ENCODE data around the gene GHITM.
A peak's percentile ranks its signal among the peaks of the same experiment; 100 is the strongest.

GHITM gene

GRCh38 chr10:84191106-84191505 lies 51.8 kb downstream of the GHITM start:
- Histone ChIP-seq H3K9me3 (ENCODE audit: control insufficient read depth, insufficient read depth, low read length) (no peaks in the 10 kb centered on the region), H3K4me3 (ENCODE audit: low read depth, low read length) (no peak overlapping the region), H3K9ac (ENCODE audit: low read depth, low read length) (no peak overlapping the region), H3K27ac (ENCODE audit: low read depth, low read length) (no peak overlapping the region), H3K4me1 (ENCODE audit: control insufficient read depth, insufficient read depth, low read length) (peaks cover 3% of the 10 kb centered on the region; the same call in 1 of the 2 replicates), H3K36me3 (ENCODE audit: control insufficient read depth, insufficient read depth, low read length) (no peaks in the 10 kb centered on the region), H3K27me3 (ENCODE audit: control insufficient read depth, insufficient read depth, low read length) (peaks cover 36% of the 10 kb centered on the region)

- Histone ChIP-seq H3K4me3 (ENCODE audit: low read depth, low read length) (no peak overlapping the region), H3K27me3 (ENCODE audit: control insufficient read depth, insufficient read depth, low read length) (peaks cover 48% of the 10 kb centered on the region), H3K36me3 (ENCODE audit: control insufficient read depth, insufficient read depth, low read length) (no peaks in the 10 kb centered on the region), H3K9me3 (ENCODE audit: control insufficient read depth, insufficient read depth, low read length) (no peaks in the 10 kb centered on the region), H3K9ac (ENCODE audit: low read depth, low read length) (no peak overlapping the region), H3K27ac (ENCODE audit: low read depth, low read length) (no peak overlapping the region), H3K4me1 (ENCODE audit: control insufficient read depth, insufficient read depth, low read length) (peaks cover 3% of the 10 kb centered on the region; the same call in 1 of the 2 replicates)
Measured at GRCh38 chr10:84193327-84193726, 54.0 kb downstream of the GHITM start.

DNA sequence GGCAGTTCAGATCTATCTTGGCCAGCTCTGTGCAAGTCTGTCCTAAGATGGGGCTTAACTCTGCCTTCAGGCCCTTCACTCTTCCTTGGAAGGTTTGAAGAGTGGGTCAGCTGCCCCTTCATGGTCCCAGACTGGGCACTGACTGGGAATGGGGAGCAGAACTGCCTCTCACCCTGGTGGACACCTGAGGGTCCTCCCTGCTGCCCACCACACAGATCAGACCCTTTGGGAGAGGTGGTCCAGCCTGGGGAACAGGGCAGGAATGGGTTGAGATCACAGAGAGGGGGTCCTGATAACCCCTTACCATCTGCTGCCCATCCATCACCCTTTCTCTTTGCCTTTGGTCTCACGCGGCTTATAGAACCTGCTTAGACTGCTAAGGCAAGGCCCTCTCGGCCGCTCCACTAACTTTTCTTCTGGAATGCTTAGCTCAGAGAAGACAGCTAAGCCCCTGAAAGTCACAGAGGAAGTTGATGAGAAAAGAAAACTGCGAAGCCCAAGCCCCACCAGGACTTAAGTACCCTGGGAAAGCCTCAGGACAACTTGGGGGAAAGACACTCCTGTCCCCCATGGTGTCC lies 54.6 kb downstream of the GHITM start:
- no peak overlapping the region for H3K27ac ChIP-seq (ENCODE audit: low read depth, low read length)
- no peak overlapping the region for H3K9ac ChIP-seq (ENCODE audit: low read depth, low read length)
- peaks cover 3% of the 10 kb centered on the region; the same call in 1 of the 2 replicates for H3K4me1 ChIP-seq (ENCODE audit: control insufficient read depth, insufficient read depth, low read length)
- H3K4me3 ChIP-seq (ENCODE audit: low read depth, low read length): peak overlapping the region; percentile 74
- no peaks in the 10 kb centered on the region for H3K9me3 ChIP-seq (ENCODE audit: control insufficient read depth, insufficient read depth, low read length)
- H3K36me3 ChIP-seq (ENCODE audit: control insufficient read depth, insufficient read depth, low read length): no peaks in the 10 kb centered on the region
- H3K27me3 ChIP-seq (ENCODE audit: control insufficient read depth, insufficient read depth, low read length): peaks cover 48% of the 10 kb centered on the region

- Histone ChIP-seq H3K27me3 (ENCODE audit: control insufficient read depth, insufficient read depth, low read length) (peaks cover 48% of the 10 kb centered on the region), H3K27ac (ENCODE audit: low read depth, low read length) (no peak within 1 kb of the TSS), H3K9me3 (ENCODE audit: control insufficient read depth, insufficient read depth, low read length) (no peaks in the 10 kb centered on the region), H3K4me1 (ENCODE audit: control insufficient read depth, insufficient read depth, low read length) (peaks cover 3% of the 10 kb centered on the region; the same call in 1 of the 2 replicates), H3K4me3 (ENCODE audit: low read depth, low read length) (peak within 1 kb of the TSS; percentile 74), H3K36me3 (ENCODE audit: control insufficient read depth, insufficient read depth, low read length) (no peaks in the 10 kb centered on the region), H3K9ac (ENCODE audit: low read depth, low read length) (no peak within 1 kb of the TSS)
Measured at GRCh38 chr10:84194424-84195043, 55.2 kb downstream of the GHITM start, which contains the start of gene CDHR1. Gene CDHR1 (plus strand): TSS chr10:84194537. CDS start chr10:84194761, 224 bp downstream.

- H3K27me3 ChIP-seq (ENCODE audit: control insufficient read depth, insufficient read depth, low read length): peaks cover 48% of the 10 kb centered on the region
- no peak overlapping the region for H3K9ac ChIP-seq (ENCODE audit: low read depth, low read length)
- H3K4me3 ChIP-seq (ENCODE audit: low read depth, low read length): peak overlapping the region; percentile 74
- no peak overlapping the region for H3K27ac ChIP-seq (ENCODE audit: low read depth, low read length)
- H3K9me3 ChIP-seq (ENCODE audit: control insufficient read depth, insufficient read depth, low read length): no peaks in the 10 kb centered on the region
- H3K4me1 ChIP-seq (ENCODE audit: control insufficient read depth, insufficient read depth, low read length): peaks cover 3% of the 10 kb centered on the region; the same call in 1 of the 2 replicates
- no peaks in the 10 kb centered on the region for H3K36me3 ChIP-seq (ENCODE audit: control insufficient read depth, insufficient read depth, low read length)
Measured at GRCh38 chr10:84195044-84195830, 55.9 kb downstream of the GHITM start.

DNA sequence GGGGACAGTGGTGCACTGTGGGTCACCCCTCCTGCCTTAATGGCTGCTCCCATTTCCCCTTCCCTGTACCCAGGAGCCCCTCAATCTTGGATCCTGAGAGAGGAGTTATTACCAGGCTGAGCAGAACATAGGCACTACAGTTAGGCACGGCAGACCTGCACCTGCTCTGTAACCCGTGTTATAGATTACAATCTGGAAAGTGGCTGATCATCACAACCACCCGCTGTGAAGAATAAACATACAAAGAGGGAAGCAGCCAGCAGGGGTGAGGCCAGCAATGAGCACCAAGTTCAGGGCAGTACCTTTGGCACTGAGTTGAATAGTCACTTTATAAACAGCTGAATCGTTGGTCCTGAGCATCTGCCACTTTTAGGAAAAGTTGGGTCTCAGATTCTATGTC lies 56.8 kb downstream of the GHITM start:
- Histone ChIP-seq H3K9me3 (ENCODE audit: control insufficient read depth, insufficient read depth, low read length) (no peaks in the 10 kb centered on the region), H3K27me3 (ENCODE audit: control insufficient read depth, insufficient read depth, low read length) (peaks cover 48% of the 10 kb centered on the region)

DNA sequence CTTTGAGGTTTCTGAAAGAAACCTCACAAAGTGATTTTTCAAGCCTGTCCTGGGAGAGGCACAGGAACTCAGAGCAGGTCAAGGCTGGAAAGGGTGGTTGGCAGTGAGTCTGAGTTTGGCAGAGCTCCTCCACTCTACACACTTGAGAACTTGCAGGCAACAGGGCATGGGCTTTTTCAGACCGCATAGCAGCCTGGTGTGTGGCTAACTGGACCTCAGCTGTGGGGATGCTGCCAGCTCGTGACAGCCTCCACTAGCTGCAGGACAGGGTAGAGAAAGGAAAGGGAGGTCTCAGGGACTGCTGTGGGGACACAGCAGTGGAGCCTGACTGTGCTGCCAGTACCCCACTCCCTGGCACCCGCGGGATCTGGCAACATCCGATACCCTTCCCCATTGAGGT lies 57.6 kb downstream of the GHITM start:
- Histone ChIP-seq H3K4me1 (ENCODE audit: control insufficient read depth, insufficient read depth, low read length) (peaks cover 3% of the 10 kb centered on the region; the same call in 1 of the 2 replicates), H3K9ac (ENCODE audit: low read depth, low read length) (no peak overlapping the region), H3K36me3 (ENCODE audit: control insufficient read depth, insufficient read depth, low read length) (no peaks in the 10 kb centered on the region), H3K27me3 (ENCODE audit: control insufficient read depth, insufficient read depth, low read length) (peaks cover 48% of the 10 kb centered on the region), H3K27ac (ENCODE audit: low read depth, low read length) (no peak overlapping the region), H3K4me3 (ENCODE audit: low read depth, low read length) (no peak overlapping the region), H3K9me3 (ENCODE audit: control insufficient read depth, insufficient read depth, low read length) (no peaks in the 10 kb centered on the region)

More for the DNA sequence above, 56.8 kb downstream of the GHITM start:
- Histone ChIP-seq H3K27ac (ENCODE audit: low read depth, low read length) (no peak overlapping the region), H3K4me1 (ENCODE audit: control insufficient read depth, insufficient read depth, low read length) (peaks cover 3% of the 10 kb centered on the region; the same call in 1 of the 2 replicates), H3K9ac (ENCODE audit: low read depth, low read length) (no peak overlapping the region), H3K4me3 (ENCODE audit: low read depth, low read length) (no peak overlapping the region), H3K36me3 (ENCODE audit: control insufficient read depth, insufficient read depth, low read length) (no peaks in the 10 kb centered on the region)

DNA sequence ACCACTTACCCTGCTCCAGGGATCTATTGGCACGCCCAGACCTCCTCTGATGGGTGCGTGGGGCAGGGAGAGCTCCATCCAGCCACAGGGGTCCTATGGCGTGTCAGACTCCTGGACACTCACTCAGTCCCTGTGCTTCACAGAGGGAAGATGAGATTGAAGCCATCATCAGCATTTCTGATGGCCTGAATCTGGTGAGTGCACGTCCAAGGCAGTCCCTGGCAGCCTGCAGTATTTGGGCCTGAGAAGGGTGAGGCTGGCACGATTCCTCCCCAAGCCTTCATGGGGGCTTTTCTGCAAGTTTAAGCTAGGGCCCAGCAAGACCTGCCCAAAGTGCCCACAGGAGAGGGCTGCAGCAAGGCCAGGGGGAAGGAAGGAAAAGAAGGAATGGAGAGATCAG lies 58.3 kb downstream of the GHITM start:
- Histone ChIP-seq H3K27me3 (ENCODE audit: control insufficient read depth, insufficient read depth, low read length) (peaks cover 47% of the 10 kb centered on the region), H3K4me1 (ENCODE audit: control insufficient read depth, insufficient read depth, low read length) (peaks cover 3% of the 10 kb centered on the region; the same call in 1 of the 2 replicates), H3K4me3 (ENCODE audit: low read depth, low read length) (no peak overlapping the region), H3K36me3 (ENCODE audit: control insufficient read depth, insufficient read depth, low read length) (no peaks in the 10 kb centered on the region), H3K9ac (ENCODE audit: low read depth, low read length) (no peak overlapping the region), H3K27ac (ENCODE audit: low read depth, low read length) (no peak overlapping the region), H3K9me3 (ENCODE audit: control insufficient read depth, insufficient read depth, low read length) (no peaks in the 10 kb centered on the region)

DNA sequence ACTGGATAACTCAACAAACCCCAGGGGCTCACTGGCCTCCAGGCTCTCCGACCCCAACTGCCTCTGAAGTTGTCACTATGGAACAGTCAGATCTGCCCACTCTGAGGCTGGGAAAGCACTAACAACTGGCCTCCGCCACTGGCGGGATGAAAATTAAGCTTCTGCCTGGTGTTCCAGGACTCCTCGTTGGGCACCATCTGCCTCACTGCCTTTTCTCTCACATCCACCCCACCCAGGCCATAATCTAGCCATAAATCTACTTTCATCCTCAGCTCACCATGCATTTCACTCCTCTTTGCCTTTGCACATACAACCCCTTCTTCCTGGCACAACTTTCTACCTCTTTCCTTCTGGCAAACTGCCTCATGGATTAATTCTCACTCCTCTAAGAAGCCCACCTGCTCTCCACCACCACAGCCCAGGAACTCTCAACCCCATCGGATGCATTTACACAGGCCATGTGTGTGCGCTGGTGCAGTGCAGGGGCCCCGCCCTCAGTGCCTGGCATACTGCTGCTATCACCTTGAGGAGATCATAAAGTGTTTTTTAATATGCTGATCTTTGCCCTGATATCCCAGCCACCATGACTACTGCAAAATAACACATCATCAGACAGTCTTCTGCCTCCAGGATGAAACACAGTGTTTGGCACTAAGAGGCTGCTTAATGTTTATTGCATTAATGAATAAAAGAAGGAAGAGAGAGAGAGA lies 59.1 kb downstream of the GHITM start:
- no peak overlapping the region for H3K4me3 ChIP-seq (ENCODE audit: low read depth, low read length)
- no peaks in the 10 kb centered on the region for H3K9me3 ChIP-seq (ENCODE audit: control insufficient read depth, insufficient read depth, low read length)
- no peaks in the 10 kb centered on the region for H3K36me3 ChIP-seq (ENCODE audit: control insufficient read depth, insufficient read depth, low read length)
- H3K27ac ChIP-seq (ENCODE audit: low read depth, low read length): no peak overlapping the region
- no peak overlapping the region for H3K9ac ChIP-seq (ENCODE audit: low read depth, low read length)
- peaks cover 3% of the 10 kb centered on the region; the same call in 1 of the 2 replicates for H3K4me1 ChIP-seq (ENCODE audit: control insufficient read depth, insufficient read depth, low read length)
- peaks cover 40% of the 10 kb centered on the region for H3K27me3 ChIP-seq (ENCODE audit: control insufficient read depth, insufficient read depth, low read length)

DNA sequence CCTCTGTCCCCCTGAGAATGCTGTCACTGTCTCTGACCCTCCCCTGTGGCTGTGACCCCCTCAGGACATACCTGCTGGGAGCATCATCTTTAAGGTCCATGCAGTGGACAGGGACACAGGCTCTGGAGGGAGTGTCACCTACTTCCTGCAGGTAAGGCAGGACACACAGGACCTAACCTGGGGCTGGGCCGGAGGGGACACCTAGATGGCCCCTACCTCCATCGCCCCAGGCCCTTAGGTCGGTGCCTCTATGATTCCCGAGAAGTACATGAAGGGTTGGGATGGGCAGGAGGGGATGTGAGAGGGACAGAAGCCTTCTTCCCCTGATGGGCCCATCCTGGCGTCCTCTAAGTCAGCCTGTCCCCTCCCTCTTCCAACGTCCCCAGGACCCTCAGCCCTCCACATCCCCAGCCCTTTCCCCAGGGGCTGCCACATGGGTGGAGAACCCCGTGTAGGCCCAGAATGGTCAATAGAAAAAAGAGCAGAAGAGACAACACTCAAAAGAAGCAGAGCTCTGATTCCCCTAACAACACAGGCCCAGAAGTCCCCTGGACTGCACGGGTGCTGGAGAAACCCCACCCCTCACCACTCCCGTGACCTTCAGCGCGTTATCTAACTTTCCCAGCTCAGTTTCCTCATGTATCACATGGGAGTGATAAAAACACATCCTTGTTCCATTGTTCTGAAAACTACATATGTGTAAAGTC lies 61.4 kb downstream of the GHITM start:
- Histone ChIP-seq H3K9me3 (ENCODE audit: control insufficient read depth, insufficient read depth, low read length) (no peaks in the 10 kb centered on the region), H3K36me3 (ENCODE audit: control insufficient read depth, insufficient read depth, low read length) (no peaks in the 10 kb centered on the region), H3K27ac (ENCODE audit: low read depth, low read length) (no peak overlapping the region), H3K4me3 (ENCODE audit: low read depth, low read length) (no peak overlapping the region), H3K27me3 (ENCODE audit: control insufficient read depth, insufficient read depth, low read length) (peaks cover 16% of the 10 kb centered on the region), H3K4me1 (ENCODE audit: control insufficient read depth, insufficient read depth, low read length) (no peaks in the 10 kb centered on the region), H3K9ac (ENCODE audit: low read depth, low read length) (no peak overlapping the region)

Measured in HUES48 (cell line).